Motor neuron (in vitro differentiated cells): ENCODE results near the gene PRKAR1B. TPM values are rescaled to one million over a fixed set of nuclear protein-coding genes. Genes with fewer than 3 reads are reported as not detected.

ENCODE experiments used
- ATAC-seq, 8 experiments: fragments of 200-7000 bp; cut with Tn5 transposase; replicated peaks in 6 of 8; 2 replicates each; pipeline ENCODE4 v1.8.0; 2021; ENCODE audit warnings: mild to moderate bottlenecking in 8 of 8, moderate library complexity in 8 of 8
- H3K27ac ChIP-seq, 2 donors: fragments of 250-450 bp; sonication (Bioruptor Pico); 2 replicates each; pipeline ENCODE4 v1.9.0; 2021; ENCODE audit warnings: antibody characterized with exemption in 2 of 2, mild to moderate bottlenecking in 2 of 2, moderate library complexity in 1 of 2
- H3K4me1 ChIP-seq, 2 donors: fragments of 250-450 bp; sonication (Bioruptor Pico); replicated peaks in 1 of 2; 2 replicates each; pipeline ENCODE4 v1.6.1; 2021; ENCODE audit warnings: antibody characterized with exemption in 2 of 2, mild to moderate bottlenecking in 2 of 2, moderate library complexity in 1 of 2
- H3K4me3 ChIP-seq, 5 donors: fragments of 250-450 bp; sonication (Bioruptor Pico); 2 replicates each; pipeline ENCODE4 v1.9.0; 2021; ENCODE audit warnings: antibody characterized with exemption in 5 of 5, mild to moderate bottlenecking in 5 of 5, moderate library complexity in 4 of 5
- WGBS, 10 experiments: fragments of 450-650 bp; shearing (Covaris generic); methylation state at CpG; one replicate each; pipeline ENCODE4 v1.0.0; 2022; 5-methylcytosine and 5-hydroxymethylcytosine counted together
- in situ Hi-C, 9 experiments: fragments of 400-800 bp; cut with MboI; loops; one replicate each; pipeline ENCODE4 v1.15.0; 2021; ENCODE audit warnings: low sequenced_read_pairs in 9 of 9, low pct_unique_long_range_greater_than_20kb in 2 of 9; ENCODE audit not compliant: unreplicated experiment in 9 of 9
- total RNA-seq, 8 experiments: library from RNA; unstranded; fragments of 300-600 nt; gene quantifications; 2 replicates each; pipeline versions ENCODE4 v1.2.3 to v1.2.4, GENCODE V29; 2022

Gene PRKAR1B
- total RNA-seq, 8 experiments from 2014 or later, result 14.3 to 42.2 (median 19.0) TPM

DNA sequence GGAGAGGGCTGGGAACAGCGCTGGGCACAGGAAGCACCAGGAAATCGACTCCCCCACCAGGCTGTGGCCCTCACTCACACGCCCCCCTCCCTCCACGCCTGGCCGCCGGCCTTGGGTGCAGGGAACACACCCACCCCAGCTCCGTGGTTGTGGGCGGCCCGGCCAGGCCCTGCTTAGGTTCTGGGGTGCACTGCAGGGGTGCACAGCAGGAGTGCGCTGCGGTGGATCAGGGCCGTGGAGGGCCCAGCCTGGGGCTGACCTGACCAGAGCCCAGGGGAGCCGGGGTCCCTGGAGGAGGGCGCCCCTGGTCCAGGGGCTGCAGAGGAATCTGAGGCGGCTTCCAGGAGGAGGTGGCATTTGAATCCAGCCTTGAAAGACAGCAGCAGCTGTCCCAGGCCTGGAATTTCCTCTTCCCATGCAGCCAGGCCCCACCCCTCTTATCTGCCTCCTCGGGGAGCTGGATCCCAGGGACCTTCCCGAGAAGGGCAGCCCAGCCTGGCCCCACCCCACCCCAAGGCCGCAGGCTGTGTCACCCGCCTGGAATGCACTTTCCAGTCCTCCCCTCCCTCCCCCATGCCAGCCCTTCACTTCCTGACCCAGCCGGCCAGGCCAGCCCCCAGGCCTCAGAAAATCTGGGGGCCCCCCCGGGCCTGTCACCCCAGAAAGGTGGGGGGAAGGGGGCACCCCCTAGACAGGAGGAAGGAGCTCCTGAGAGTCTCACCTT is 189.0 kb downstream of the PRKAR1B start:
- ATAC-seq, result peak in 4 of 8 experiments; percentile 14 to 66 (median 46)
- 60 to 77% (median 73%) methylated on average over 1 to 8 of the region's 21 CpGs; no CpG with 5 or more reads in 7 of the 10 experiments for WGBS, 10 experiments
- in situ Hi-C loops, result loop anchor here in 1 of 9 experiments (25.0 kb wide), 1 partner anchor 174 kb away; no protein-coding TSS in a partner anchor
- Histone ChIP-seq H3K4me1 (peaks cover 0 to 4% of the 10 kb centered on the region in 2 donors), H3K27ac (no peak overlapping the region), H3K4me3 (no peak overlapping the region)

GRCh38 chr7:536231-536630 is 190.8 kb downstream of the PRKAR1B start:
- WGBS, 10 experiments, result 100% methylated on average over 1 of the region's 12 CpGs; no CpG with 5 or more reads in 9 of the 10 experiments
- no peak for ATAC-seq
- Histone ChIP-seq H3K27ac (no peak overlapping the region), H3K4me3 (no peak overlapping the region), H3K4me1 (no peaks in the 10 kb centered on the region)
- in situ Hi-C loops, result loop anchor here in 1 of 9 experiments (25.0 kb wide), 1 partner anchor 176 kb away; no protein-coding TSS in a partner anchor

GRCh38 chr7:534959-535358 is 192.1 kb downstream of the PRKAR1B start:
- Histone ChIP-seq H3K27ac (no peak overlapping the region), H3K4me3 (no peak overlapping the region), H3K4me1 (no peaks in the 10 kb centered on the region)
- in situ Hi-C loops, result loop anchor here in 1 of 9 experiments (25.0 kb wide), 1 partner anchor 177 kb away; no protein-coding TSS in a partner anchor
- ATAC-seq, result no peak
- 60 to 100% (median 74%) methylated on average over 1 to 4 of the region's 10 CpGs; no CpG with 5 or more reads in 4 of the 10 experiments for WGBS, 10 experiments

DNA sequence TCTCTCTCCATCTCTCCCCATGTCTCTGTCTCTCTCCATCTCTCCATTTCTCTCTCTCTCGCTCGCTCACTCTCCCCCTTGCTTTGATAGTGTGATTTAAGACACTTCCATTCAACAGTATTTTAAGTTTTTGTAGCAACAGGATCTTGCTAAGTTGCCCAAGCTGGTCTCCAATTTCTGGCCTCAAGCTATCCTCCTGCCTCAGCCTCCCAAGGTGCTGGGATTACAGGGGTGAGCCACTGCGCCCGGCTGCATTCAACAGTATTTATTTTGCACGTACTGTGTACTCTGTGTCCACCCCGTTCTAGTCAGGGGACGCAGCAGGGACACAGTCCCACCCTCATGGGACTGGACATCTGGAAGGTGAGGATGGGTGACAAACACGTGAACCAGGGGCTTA is 193.0 kb downstream of the PRKAR1B start:
- in situ Hi-C loops, result loop anchor here in 1 of 9 experiments (25.0 kb wide), 1 partner anchor 178 kb away; no protein-coding TSS in a partner anchor
- Histone ChIP-seq H3K27ac (no peak overlapping the region), H3K4me1 (no peaks in the 10 kb centered on the region), H3K4me3 (no peak overlapping the region)
- 56 to 100% (median 86%) methylated on average over 1 to 8 of the region's 8 CpGs; no CpG with 5 or more reads in 1 of the 10 experiments for WGBS, 10 experiments
- no peak for ATAC-seq

DNA sequence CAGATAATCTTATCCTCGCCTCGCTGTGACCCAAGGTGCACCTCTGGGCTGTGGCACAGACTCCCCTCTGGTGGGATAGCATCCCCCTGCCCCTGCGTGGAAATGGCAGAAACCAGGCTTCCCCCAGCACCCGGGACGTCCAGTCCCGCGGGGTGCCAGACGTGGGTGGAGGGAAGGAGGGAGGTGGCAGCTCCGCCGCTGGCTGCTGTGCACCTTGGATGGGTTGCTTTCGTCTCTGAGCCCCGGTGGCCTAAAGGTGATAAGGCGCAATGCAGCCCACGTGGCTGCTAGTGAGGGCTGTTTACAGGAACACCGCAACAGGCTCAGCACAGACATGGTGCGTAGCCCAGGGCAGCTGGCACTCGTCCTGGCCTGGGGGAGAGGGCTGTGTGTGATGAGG is 193.8 kb downstream of the PRKAR1B start:
- no peak overlapping the region for H3K4me3 ChIP-seq
- 0 to 100% (median 33%) methylated on average over 1 to 3 of the region's 17 CpGs; no CpG with 5 or more reads in 6 of the 10 experiments for WGBS, 10 experiments
- ATAC-seq, result no peak
- in situ Hi-C loops, result loop anchor here in 1 of 9 experiments (25.0 kb wide), 1 partner anchor 179 kb away; no protein-coding TSS in a partner anchor
- H3K4me1 ChIP-seq, result no peaks in the 10 kb centered on the region
- H3K27ac ChIP-seq, result no peak overlapping the region

- no peak overlapping the region for H3K4me3 ChIP-seq
- H3K27ac ChIP-seq, result no peak overlapping the region
- H3K4me1 ChIP-seq, result no peaks in the 10 kb centered on the region
- in situ Hi-C loops, result loop anchor here in 1 of 9 experiments (25.0 kb wide), 1 partner anchor 180 kb away; no protein-coding TSS in a partner anchor
- ATAC-seq, result peak in 1 of 8 experiments; percentile 32
- 71 to 80% (median 80%) methylated on average over 1 to 7 of the region's 15 CpGs; no CpG with 5 or more reads in 7 of the 10 experiments for WGBS, 10 experiments
These were observed 194.5 kb downstream of the PRKAR1B start for GRCh38 chr7:532379-533143.

DNA sequence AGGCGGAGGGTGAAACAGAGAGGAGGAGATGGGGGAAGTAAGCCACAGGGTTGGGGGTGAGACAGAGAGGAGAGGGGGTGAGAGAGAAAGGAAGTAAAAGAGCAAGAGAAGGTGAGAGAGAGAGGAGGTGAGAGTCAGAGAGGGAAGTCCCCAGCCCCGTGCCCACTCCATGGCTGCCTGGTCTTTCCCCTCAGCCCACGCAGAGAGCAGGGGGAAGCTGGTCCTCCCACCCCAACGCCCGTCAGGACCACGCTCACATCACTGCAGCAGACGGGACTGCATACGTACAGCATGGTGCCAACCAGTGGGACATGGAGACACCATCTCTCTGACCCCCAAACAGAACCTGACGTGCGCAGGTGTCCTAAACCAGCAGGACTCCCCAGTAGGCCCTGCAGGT is 195.3 kb downstream of the PRKAR1B start:
- no peaks in the 10 kb centered on the region for H3K4me1 ChIP-seq
- in situ Hi-C loops, result loop anchor here in 1 of 9 experiments (25.0 kb wide), 1 partner anchor 181 kb away; no protein-coding TSS in a partner anchor
- 75 to 80% methylated on average over 2 of the region's 10 CpGs; no CpG with 5 or more reads in 8 of the 10 experiments for WGBS, 10 experiments
- no peak overlapping the region for H3K27ac ChIP-seq
- no peak for ATAC-seq
- no peak overlapping the region for H3K4me3 ChIP-seq

- no peak for ATAC-seq
- Histone ChIP-seq H3K4me1 (no peaks in the 10 kb centered on the region), H3K4me3 (no peak overlapping the region), H3K27ac (no peak overlapping the region)
- 6 to 95% (median 83%) methylated on average over 2 of the region's 2 CpGs; no CpG with 5 or more reads in 1 of the 10 experiments for WGBS, 10 experiments
- in situ Hi-C loops, result loop anchor here in 1 of 9 experiments (25.0 kb wide), 1 partner anchor 184 kb away; no protein-coding TSS in a partner anchor
These were observed 198.6 kb downstream of the PRKAR1B start for GRCh38 chr7:528451-528850.

DNA sequence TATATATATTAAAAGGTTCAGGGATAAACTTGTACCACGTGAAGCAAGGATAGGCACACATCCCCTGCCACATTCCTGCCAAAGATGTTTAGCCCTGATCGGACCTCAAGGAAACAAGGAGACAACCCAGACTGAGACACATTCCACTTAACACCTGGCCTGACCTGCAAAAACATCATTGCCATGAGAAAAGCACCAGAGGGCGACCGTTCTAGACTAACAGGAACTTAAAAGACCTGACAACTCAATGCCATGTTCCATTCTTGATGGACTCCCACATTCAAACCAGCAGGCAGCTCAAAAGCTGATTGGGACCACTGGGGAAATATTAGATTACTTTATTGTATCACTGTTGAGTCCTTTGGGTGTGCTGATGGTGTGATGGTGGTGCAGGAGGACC is 199.4 kb downstream of the PRKAR1B start:
- H3K4me1 ChIP-seq, result no peaks in the 10 kb centered on the region
- no peak for ATAC-seq
- in situ Hi-C loops, result loop anchor here in 1 of 9 experiments (25.0 kb wide), 1 partner anchor 185 kb away; no protein-coding TSS in a partner anchor
- 54 to 100% (median 78%) methylated on average over 2 to 4 of the region's 4 CpGs; no CpG with 5 or more reads in 4 of the 10 experiments for WGBS, 10 experiments
- H3K4me3 ChIP-seq, result no peak overlapping the region
- H3K27ac ChIP-seq, result no peak overlapping the region

GRCh38 chr7:526460-527034 is 200.5 kb downstream of the PRKAR1B start:
- peak in 2 of 8 experiments; percentile 38 to 64 for ATAC-seq
- WGBS, 10 experiments, result 79 to 100% (median 85%) methylated on average over 1 to 5 of the region's 22 CpGs; no CpG with 5 or more reads in 7 of the 10 experiments
- in situ Hi-C loops, result loop anchor here in 1 of 9 experiments (25.0 kb wide), 1 partner anchor 186 kb away; no protein-coding TSS in a partner anchor
- Histone ChIP-seq H3K4me1 (peaks cover 4 to 10% of the 10 kb centered on the region in 2 donors), H3K27ac (no peak overlapping the region), H3K4me3 (no peak overlapping the region)

GRCh38 chr7:525740-526139 is 201.3 kb downstream of the PRKAR1B start:
- Histone ChIP-seq H3K27ac (no peak overlapping the region), H3K4me3 (no peak overlapping the region), H3K4me1 (peaks cover 9 to 17% of the 10 kb centered on the region in 2 donors)
- 18 to 85% (median 50%) methylated on average over 3 to 8 of the region's 12 CpGs; no CpG with 5 or more reads in 6 of the 10 experiments for WGBS, 10 experiments
- in situ Hi-C loops, result loop anchor here in 1 of 9 experiments (25.0 kb wide), 1 partner anchor 187 kb away; no protein-coding TSS in a partner anchor
- peak in 2 of 8 experiments; percentile 4 to 20 for ATAC-seq

GRCh38 chr7:524800-525199 is 202.3 kb downstream of the PRKAR1B start:
- in situ Hi-C loops, result loop anchor here in 1 of 9 experiments (25.0 kb wide), 1 partner anchor 188 kb away; no protein-coding TSS in a partner anchor
- Histone ChIP-seq H3K4me1 (peaks cover 9 to 20% of the 10 kb centered on the region in 2 donors), H3K27ac (no peak overlapping the region), H3K4me3 (no peak overlapping the region)
- no peak for ATAC-seq
- 80 to 97% (median 92%) methylated on average over 4 to 7 of the region's 9 CpGs; no CpG with 5 or more reads in 6 of the 10 experiments for WGBS, 10 experiments
